Natural killer cell (primary cell): ENCODE measurements around the gene PHLDB2. TPM values are rescaled to one million over a fixed set of nuclear protein-coding genes. Genes with fewer than 3 reads are reported as not detected.

Source experiments
- ATAC-seq, 3 donors: fragments of 150-1000 bp in 2 of 3; fragments of 200-7000 bp in 1 of 3; cut with Tn5 transposase; 1 replicate in 1 of 3; 2 replicates in 2 of 3; pipeline ENCODE4 v1.10.0; 2021; ENCODE audit warnings: mild to moderate bottlenecking in 2 of 3, moderate library complexity in 2 of 3
- DNase-seq, 2 donors: peaks; one replicate each; pipeline versions ENCODE4 v3.0.0 to v3.0.0-alpha.2; 2013 to 2021; ENCODE audit warnings: mixed read lengths in 1 of 2
- H3K27ac ChIP-seq: one replicate; pipeline ENCODE4 v1.5.1; 2013; ENCODE audit warnings: mild to moderate bottlenecking, low read length
- H3K27me3 ChIP-seq: one replicate; pipeline ENCODE4 v1.6.1; 2013; ENCODE audit warnings: low read length; ENCODE audit not compliant: control insufficient read depth, insufficient read depth
- H3K36me3 ChIP-seq: one replicate; pipeline ENCODE4 v1.6.1; 2013; ENCODE audit warnings: low read length; ENCODE audit not compliant: control insufficient read depth, insufficient read depth
- H3K4me1 ChIP-seq: one replicate; pipeline ENCODE4 v1.6.1; 2013; ENCODE audit warnings: low read length; ENCODE audit not compliant: control insufficient read depth, insufficient read depth
- H3K4me3 ChIP-seq: one replicate; pipeline ENCODE4 v1.5.1; 2013; ENCODE audit warnings: low read length
- H3K9me3 ChIP-seq: one replicate; pipeline ENCODE4 v1.6.1; 2013; ENCODE audit warnings: low read length; ENCODE audit not compliant: control insufficient read depth, insufficient read depth
- H3K27ac Mint-ChIP-seq, 2 donors: one replicate each; pipeline ENCODE4 v1.8.0; 2022; ENCODE audit warnings: mild to moderate bottlenecking in 2 of 2, mixed read lengths in 2 of 2, moderate library complexity in 1 of 2
- H3K27me3 Mint-ChIP-seq, 2 donors: one replicate each; pipeline ENCODE4 v1.8.0; 2022; ENCODE audit warnings: low read depth in 2 of 2, mixed read lengths in 2 of 2
- H3K36me3 Mint-ChIP-seq: one replicate; pipeline ENCODE4 v1.8.0; 2022; ENCODE audit warnings: mixed read lengths
- H3K4me1 Mint-ChIP-seq, 2 donors: one replicate each; pipeline ENCODE4 v1.8.0; 2022; ENCODE audit warnings: mixed read lengths in 2 of 2
- H3K4me3 Mint-ChIP-seq: one replicate; pipeline ENCODE4 v1.8.0; 2022; ENCODE audit warnings: mild to moderate bottlenecking, moderate library complexity, mixed read lengths
- H3K9me3 Mint-ChIP-seq, 2 donors: one replicate each; pipeline ENCODE4 v1.8.0; 2022; ENCODE audit warnings: mixed read lengths in 2 of 2
- WGBS: methylation state at CpG from one replicate; pipeline ENCODE4 v1.1.7; 2013; ENCODE audit warnings: missing lambda C conversion rate; ENCODE audit not compliant: insufficient coverage; 5-methylcytosine and 5-hydroxymethylcytosine counted together
- intact Hi-C: fragments of 100-400 bp; cut with micrococcal nuclease; formaldehyde crosslinking; loops from one replicate; pipeline ENCODE4 v1.14.2; 2022
- total RNA-seq, 4 donors: library from RNA; stranded (reverse); fragments of 120-200 nt in 1 of 4; gene quantifications; one replicate each; pipeline versions ENCODE4 v1.2.3 to v1.2.4, GENCODE V29; 2013 to 2022
- TF ChIP-seq, protein P1 (sequence below): fragments of 200-600 bp; IDR thresholded peaks from one replicate; pipeline ENCODE4 v1.8.0; 2022; ENCODE audit warnings: antibody characterized with exemption

PHLDB2 gene
- total RNA-seq, 3 donors from 2014 or later (not counting 1 experiment from before 2014, with no cell fraction given), result 63.3 to 93.4 (median 64.0) TPM

- peak; percentile 76 to 86 (median 84) for ATAC-seq
- no peak for DNase-seq
- peaks cover 55 to 78% of the 10 kb centered on the region in 2 donors for H3K4me1 Mint-ChIP-seq
- no peak overlapping the region for H3K4me3 ChIP-seq
- H3K4me3 Mint-ChIP-seq, result peak overlapping the region; percentile 25
- H3K36me3 Mint-ChIP-seq, result peaks cover 16% of the 10 kb centered on the region
- TF ChIP-seq, protein P1, sequence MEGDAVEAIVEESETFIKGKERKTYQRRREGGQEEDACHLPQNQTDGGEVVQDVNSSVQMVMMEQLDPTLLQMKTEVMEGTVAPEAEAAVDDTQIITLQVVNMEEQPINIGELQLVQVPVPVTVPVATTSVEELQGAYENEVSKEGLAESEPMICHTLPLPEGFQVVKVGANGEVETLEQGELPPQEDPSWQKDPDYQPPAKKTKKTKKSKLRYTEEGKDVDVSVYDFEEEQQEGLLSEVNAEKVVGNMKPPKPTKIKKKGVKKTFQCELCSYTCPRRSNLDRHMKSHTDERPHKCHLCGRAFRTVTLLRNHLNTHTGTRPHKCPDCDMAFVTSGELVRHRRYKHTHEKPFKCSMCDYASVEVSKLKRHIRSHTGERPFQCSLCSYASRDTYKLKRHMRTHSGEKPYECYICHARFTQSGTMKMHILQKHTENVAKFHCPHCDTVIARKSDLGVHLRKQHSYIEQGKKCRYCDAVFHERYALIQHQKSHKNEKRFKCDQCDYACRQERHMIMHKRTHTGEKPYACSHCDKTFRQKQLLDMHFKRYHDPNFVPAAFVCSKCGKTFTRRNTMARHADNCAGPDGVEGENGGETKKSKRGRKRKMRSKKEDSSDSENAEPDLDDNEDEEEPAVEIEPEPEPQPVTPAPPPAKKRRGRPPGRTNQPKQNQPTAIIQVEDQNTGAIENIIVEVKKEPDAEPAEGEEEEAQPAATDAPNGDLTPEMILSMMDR, result no peak
- intact Hi-C loops, result no loop called here
- no peaks in the 10 kb centered on the region for H3K27me3 Mint-ChIP-seq
- H3K27me3 ChIP-seq, result no peaks in the 10 kb centered on the region
- no peaks in the 10 kb centered on the region for H3K9me3 Mint-ChIP-seq
- H3K9me3 ChIP-seq, result no peaks in the 10 kb centered on the region
- peak overlapping the region; percentile 80 to 82 for H3K27ac Mint-ChIP-seq
- H3K36me3 ChIP-seq, result peaks cover 12% of the 10 kb centered on the region
- H3K4me1 ChIP-seq, result peaks cover 3% of the 10 kb centered on the region
- no peak overlapping the region for H3K27ac ChIP-seq
These were observed 23.7 kb downstream of the PHLDB2 start for GRCh38 chr3:111882799-111883198.

DNA sequence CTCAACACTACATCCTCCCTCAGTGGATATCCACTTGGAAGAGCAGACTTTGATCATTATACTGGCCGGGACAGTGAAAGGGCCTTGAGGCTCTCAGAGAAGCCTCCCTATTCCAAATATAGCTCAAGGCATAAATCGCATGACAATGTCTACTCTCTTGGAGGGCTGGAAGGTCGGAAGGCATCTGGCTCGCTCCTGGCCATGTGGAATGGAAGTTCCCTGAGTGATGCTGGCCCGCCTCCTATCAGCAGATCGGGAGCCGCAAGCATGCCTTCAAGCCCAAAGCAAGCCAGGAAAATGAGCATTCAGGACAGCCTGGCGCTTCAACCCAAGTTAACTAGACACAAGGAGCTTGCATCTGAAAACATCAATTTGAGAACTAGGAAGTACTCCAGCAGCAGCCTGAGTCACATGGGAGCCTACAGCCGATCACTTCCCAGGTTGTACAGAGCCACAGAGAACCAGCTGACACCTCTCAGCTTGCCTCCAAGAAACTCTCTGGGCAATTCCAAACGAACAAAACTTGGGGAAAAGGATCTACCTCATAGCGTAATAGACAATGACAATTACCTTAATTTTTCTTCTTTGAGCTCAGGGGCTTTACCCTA is 25.4 kb downstream of the PHLDB2 start:
- Mint-ChIP-seq H3K9me3 (no peaks in the 10 kb centered on the region), H3K36me3 (peaks cover 16% of the 10 kb centered on the region), H3K27ac (peak overlapping the region in 1 of 2 donors; percentile 80)

GRCh38 chr3:111885578-111885977 is 26.5 kb downstream of the PHLDB2 start:
- peaks cover 40 to 61% of the 10 kb centered on the region in 2 donors for H3K4me1 Mint-ChIP-seq
- DNase-seq, result no peak
- H3K27me3 ChIP-seq, result no peaks in the 10 kb centered on the region

More for the DNA sequence above, 25.4 kb downstream of the PHLDB2 start:
- no peak for DNase-seq
- H3K9me3 ChIP-seq, result no peaks in the 10 kb centered on the region
- no peak for ATAC-seq
- WGBS, result 96% methylated on average over 11 of the region's 11 CpGs
- no peak overlapping the region for H3K4me3 ChIP-seq
- TF ChIP-seq, protein P1, result no peak
- no peak overlapping the region for H3K27ac ChIP-seq
- H3K4me1 ChIP-seq, result peaks cover 3% of the 10 kb centered on the region
- peaks cover 12% of the 10 kb centered on the region for H3K36me3 ChIP-seq
- Mint-ChIP-seq H3K4me1 (peaks cover 39 to 61% of the 10 kb centered on the region in 2 donors), H3K4me3 (no peak overlapping the region), H3K27me3 (no peaks in the 10 kb centered on the region)
- H3K27me3 ChIP-seq, result no peaks in the 10 kb centered on the region
- intact Hi-C loops, result no loop called here

More at GRCh38 chr3:111885578-111885977, 26.5 kb downstream of the PHLDB2 start:
- no peak overlapping the region for H3K4me3 ChIP-seq
- H3K4me1 ChIP-seq, result peaks cover 3% of the 10 kb centered on the region
- 100% methylated on average over 1 of the region's 2 CpGs for WGBS
- TF ChIP-seq, protein P1, result no peak
- H3K4me3 Mint-ChIP-seq, result no peak overlapping the region
- H3K27ac Mint-ChIP-seq, result no peak overlapping the region
- H3K27ac ChIP-seq, result no peak overlapping the region
- intact Hi-C loops, result no loop called here
- H3K9me3 Mint-ChIP-seq, result no peaks in the 10 kb centered on the region
- no peak for ATAC-seq
- H3K27me3 Mint-ChIP-seq, result no peaks in the 10 kb centered on the region
- H3K9me3 ChIP-seq, result no peaks in the 10 kb centered on the region
- H3K36me3 Mint-ChIP-seq, result peaks cover 16% of the 10 kb centered on the region
- H3K36me3 ChIP-seq, result peaks cover 12% of the 10 kb centered on the region
